Left lung (tissue), 10 donors: Measurements from ENCODE around the gene CPNE4. TPM values are rescaled to one million over a fixed set of nuclear protein-coding genes. Genes with fewer than 3 reads are reported as not detected.

Experiments
- ATAC-seq: fragments of 200-7000 bp; cut with Tn5 transposase; one replicate; pipeline ENCODE4 v1.9.1; 2020; ENCODE audit warnings: moderate library complexity
- DNase-seq, 4 donors: peaks; one replicate each; pipeline ENCODE4 v3.0.0-alpha.2; 2013 to 2020
- H3K27ac ChIP-seq, 2 donors: fragments of 200-600 bp; sonication (generic) in 1 of 2; one replicate each; pipeline versions ENCODE4 v1.5.0 to v1.8.0; 2020 to 2021
- H3K27me3 ChIP-seq, 2 donors: fragments of 200-600 bp; sonication (generic) in 1 of 2; one replicate each; pipeline versions ENCODE4 v1.5.0 to v1.8.0; 2020 to 2021
- H3K36me3 ChIP-seq, 2 donors: fragments of 200-600 bp; sonication (generic) in 1 of 2; one replicate each; pipeline versions ENCODE4 v1.5.0 to v1.8.0; 2020 to 2021
- H3K4me1 ChIP-seq, 2 donors: fragments of 200-600 bp; one replicate each; pipeline ENCODE4 v1.8.0; 2021
- H3K4me3 ChIP-seq, 2 donors: fragments of 200-600 bp; sonication (generic) in 1 of 2; one replicate each; pipeline versions ENCODE4 v1.5.0 to v1.8.0; 2020 to 2021; ENCODE audit warnings: mild to moderate bottlenecking in 1 of 2
- H3K9me3 ChIP-seq, 2 donors: fragments of 200-600 bp; sonication (generic) in 1 of 2; one replicate each; pipeline versions ENCODE4 v1.5.0 to v1.8.0; 2020 to 2021
- CTCF ChIP-seq, 2 donors: fragments of 200-600 bp; sonication (generic) in 1 of 2; IDR thresholded peaks; one replicate each; pipeline versions ENCODE4 v1.5.0 to v1.8.0; 2021; ENCODE audit warnings: antibody characterized with exemption in 2 of 2
- intact Hi-C, 2 donors: fragments of 100-400 bp; cut with DNase I; formaldehyde crosslinking; loops; one replicate each; pipeline versions ENCODE4 v1.11.2 to v1.14.2; 2022
- polyA plus RNA-seq, 6 donors: library from polyadenylated mRNA; unstranded; fragments of 120-200 nt; gene quantifications; one replicate each; pipeline ENCODE4 v1.2.1, GENCODE V29; 2013; ENCODE audit not compliant: insufficient read length in 6 of 6
- total RNA-seq, 2 donors: library from RNA; stranded (reverse); fragmentation: NEBNext Ultra II Directional; extraction: Animal tissue kit (Norgen Biotek cat#: 25700); gene quantifications; one replicate each; pipeline ENCODE4 v1.2.1, GENCODE V29; 2021
- donor health status: DM: no; HTN: yes; CAD: no.
- donor health status: DM: no; HTN: no; CAD: no.

CPNE4 gene
- total and polyA plus RNA-seq, 8 donors, result 0.24 to 2.1 (median 0.85) TPM

- TF ChIP-seq CTCF (IDR thresholded peaks at IDR 0.05), result no peak
- Histone ChIP-seq H3K27ac (no peak overlapping the region), H3K4me1 (no peaks in the 10 kb centered on the region), H3K27me3 (no peaks in the 10 kb centered on the region), H3K9me3 (peaks cover 0 to 6% of the 10 kb centered on the region in 2 donors), H3K4me3 (no peak overlapping the region), H3K36me3 (no peaks in the 10 kb centered on the region)
- ATAC-seq (no peak), DNase-seq (peak in 1 of 4 donors; percentile 30)
- intact Hi-C loops, result no loop called here
These were observed 376.7 kb downstream of the CPNE4 start for GRCh38 chr3:131658115-131658514.

- no peak for ATAC-seq
These were observed 379.6 kb downstream of the CPNE4 start for GRCh38 chr3:131655070-131655690.

GRCh38 chr3:131645638-131646037 is 389.2 kb downstream of the CPNE4 start:
- Histone ChIP-seq H3K4me1 (no peaks in the 10 kb centered on the region), H3K4me3 (no peak overlapping the region), H3K27me3 (no peaks in the 10 kb centered on the region), H3K36me3 (no peaks in the 10 kb centered on the region), H3K9me3 (no peaks in the 10 kb centered on the region), H3K27ac (no peak overlapping the region)
- TF ChIP-seq CTCF (IDR thresholded peaks at IDR 0.05), result no peak
- ATAC-seq (no peak), DNase-seq (no peak)
- intact Hi-C loops, result no loop called here

More at GRCh38 chr3:131655070-131655690, 379.6 kb downstream of the CPNE4 start:
- Histone ChIP-seq H3K4me1 (no peaks in the 10 kb centered on the region), H3K27me3 (no peaks in the 10 kb centered on the region), H3K9me3 (no peaks in the 10 kb centered on the region), H3K27ac (no peak overlapping the region), H3K4me3 (no peak overlapping the region), H3K36me3 (no peaks in the 10 kb centered on the region)
- intact Hi-C loops, result no loop called here
- no peak for TF ChIP-seq CTCF (IDR thresholded peaks at IDR 0.05)
- no peak for DNase-seq

GRCh38 chr3:131636266-131636775 is 398.5 kb downstream of the CPNE4 start:
- H3K4me1 ChIP-seq, result no peaks in the 10 kb centered on the region
- no peak overlapping the region for H3K4me3 ChIP-seq
- no peaks in the 10 kb centered on the region for H3K36me3 ChIP-seq
- DNase-seq, result no peak
- intact Hi-C loops, result no loop called here
- no peak for ATAC-seq
- H3K9me3 ChIP-seq, result no peaks in the 10 kb centered on the region
- no peak for TF ChIP-seq CTCF (IDR thresholded peaks at IDR 0.05)
- H3K27me3 ChIP-seq, result no peaks in the 10 kb centered on the region
- no peak overlapping the region for H3K27ac ChIP-seq

- no peak for TF ChIP-seq CTCF (IDR thresholded peaks at IDR 0.05)
- intact Hi-C loops, result no loop called here
- no peak overlapping the region for H3K4me3 ChIP-seq
These were observed 404.0 kb downstream of the CPNE4 start for GRCh38 chr3:131630807-131631206.

More at GRCh38 chr3:131630807-131631206, 404.0 kb downstream of the CPNE4 start:
- Histone ChIP-seq H3K36me3 (no peaks in the 10 kb centered on the region), H3K9me3 (no peaks in the 10 kb centered on the region), H3K27me3 (no peaks in the 10 kb centered on the region), H3K4me1 (no peaks in the 10 kb centered on the region), H3K27ac (no peak overlapping the region)
- ATAC-seq, result no peak
- no peak for DNase-seq
